ENCODE measurements around the gene INHA.

INHA gene

DNA sequence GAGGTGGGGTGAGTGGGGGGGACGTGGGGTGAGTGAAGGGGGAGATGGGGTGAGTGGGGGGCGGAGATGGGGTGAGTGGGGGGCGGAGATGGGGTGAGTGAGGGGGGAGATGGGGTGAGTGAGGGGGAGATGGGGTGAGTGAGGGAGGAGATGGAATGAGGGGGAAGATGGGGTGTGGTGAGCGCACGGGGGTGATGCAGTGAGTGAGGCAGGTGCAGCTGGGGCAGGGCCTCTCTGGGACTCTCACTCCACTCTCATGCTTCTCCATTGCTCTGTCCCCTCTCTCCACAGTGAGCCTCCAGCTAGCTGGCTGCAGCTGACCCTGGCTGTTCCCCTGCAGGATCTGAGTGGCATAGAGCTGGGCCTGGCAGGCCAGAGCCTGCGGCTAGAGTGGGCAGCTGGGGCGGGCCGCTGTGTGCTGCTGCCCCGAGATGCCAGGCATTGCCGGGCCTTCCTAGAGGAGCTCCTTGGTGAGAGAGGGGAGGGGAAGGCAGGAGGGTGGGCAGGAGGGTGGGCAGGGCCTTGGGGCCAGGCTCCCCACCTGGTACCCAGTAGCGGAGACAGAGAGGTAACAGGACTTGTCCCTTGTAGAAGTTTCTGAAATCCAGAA is 41.5 kb downstream of the INHA start:
- DNase-seq, result no peak

GRCh38 chr2:219614076-219614860 is 42.2 kb downstream of the INHA start:
- no peak for DNase-seq

GRCh38 chr2:219615036-219615435 is 42.9 kb downstream of the INHA start:
- DNase-seq, result no peak

- no peak for DNase-seq
Measured at GRCh38 chr2:219615894-219616293, 43.8 kb downstream of the INHA start.

DNA sequence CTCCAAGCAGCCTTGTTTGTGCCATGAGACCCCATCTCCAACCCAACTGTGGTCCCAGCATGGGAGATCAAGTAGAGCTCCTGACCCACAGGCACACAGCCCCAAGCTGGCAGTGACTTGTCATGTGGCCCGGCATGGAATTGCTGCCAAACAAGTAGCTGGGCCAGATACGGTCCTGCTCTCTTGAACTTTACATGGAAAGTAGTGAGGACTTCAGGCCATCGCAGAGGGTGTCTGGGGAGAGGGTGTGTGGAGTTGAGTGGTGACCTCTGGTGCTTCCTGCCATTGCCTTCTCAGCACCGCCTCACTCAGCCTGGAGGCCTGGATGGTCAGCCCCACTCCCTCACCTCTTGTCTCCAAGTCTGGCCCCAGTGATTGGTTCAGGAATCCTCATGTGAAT is 44.4 kb downstream of the INHA start:
- DNase-seq, result no peak

GRCh38 chr2:219618733-219619122 is 46.6 kb downstream of the INHA start:
- DNase-seq, result no peak

GRCh38 chr2:219619235-219619634 is 47.1 kb downstream of the INHA start:
- DNase-seq, result no peak

DNA sequence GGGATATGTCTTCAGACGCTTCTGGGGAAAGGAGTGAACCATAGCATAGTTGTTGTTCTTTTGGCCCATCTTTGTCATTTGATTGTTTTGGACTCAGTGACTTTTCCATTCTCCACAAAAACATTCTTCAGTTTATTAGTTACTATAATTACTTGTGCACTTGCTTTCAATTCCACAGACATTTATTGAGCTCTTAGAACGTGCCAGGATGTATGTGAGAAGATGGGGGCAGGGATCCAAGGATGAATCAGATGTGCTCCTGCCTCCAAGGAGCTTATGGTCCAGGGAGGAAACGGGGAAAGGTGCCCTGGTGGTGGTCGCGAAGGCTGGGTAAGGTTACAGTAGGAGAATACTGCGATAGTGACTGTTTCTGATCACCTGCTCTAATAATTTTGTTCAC is 48.4 kb downstream of the INHA start:
- no peak for DNase-seq

DNA sequence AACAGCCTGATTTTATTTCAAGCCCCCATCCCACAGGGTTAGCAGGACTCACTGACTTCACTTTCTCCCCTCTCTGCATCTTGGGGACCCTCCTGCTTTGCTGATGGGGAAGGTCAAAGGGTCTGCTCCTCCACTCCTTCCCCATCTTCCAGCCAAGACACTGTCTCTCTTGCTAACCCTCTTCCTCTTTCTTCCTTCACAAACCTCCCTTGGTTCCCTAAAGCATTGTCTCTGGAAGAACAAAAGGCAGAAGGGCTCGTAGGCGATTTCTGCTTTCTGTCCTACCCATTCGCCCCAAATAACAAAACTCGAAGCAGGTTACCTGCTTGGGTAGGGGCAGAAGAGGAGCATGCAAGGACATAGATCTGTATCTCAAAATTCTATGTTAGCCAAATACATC is 49.8 kb downstream of the INHA start:
- DNase-seq, result no peak

DNA sequence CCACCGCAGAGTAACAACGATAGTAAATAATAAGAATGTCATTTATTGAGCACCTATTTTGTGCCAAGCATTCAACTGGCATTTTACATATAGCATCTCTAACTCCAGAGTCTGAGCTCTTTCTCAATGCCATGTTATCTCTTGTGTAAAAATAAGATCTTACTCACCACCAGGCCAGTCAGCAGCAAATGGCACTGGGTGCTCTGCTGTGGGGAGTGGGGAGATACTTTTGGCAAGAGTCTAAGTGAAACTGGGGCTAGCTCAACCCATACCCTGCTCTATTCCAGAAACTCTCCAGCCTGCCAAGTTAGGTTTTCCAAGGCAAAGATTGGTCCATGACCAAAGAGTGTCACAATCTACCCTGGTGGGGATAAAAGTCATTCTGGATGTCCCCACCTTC is 50.4 kb downstream of the INHA start:
- DNase-seq, result no peak

DNA sequence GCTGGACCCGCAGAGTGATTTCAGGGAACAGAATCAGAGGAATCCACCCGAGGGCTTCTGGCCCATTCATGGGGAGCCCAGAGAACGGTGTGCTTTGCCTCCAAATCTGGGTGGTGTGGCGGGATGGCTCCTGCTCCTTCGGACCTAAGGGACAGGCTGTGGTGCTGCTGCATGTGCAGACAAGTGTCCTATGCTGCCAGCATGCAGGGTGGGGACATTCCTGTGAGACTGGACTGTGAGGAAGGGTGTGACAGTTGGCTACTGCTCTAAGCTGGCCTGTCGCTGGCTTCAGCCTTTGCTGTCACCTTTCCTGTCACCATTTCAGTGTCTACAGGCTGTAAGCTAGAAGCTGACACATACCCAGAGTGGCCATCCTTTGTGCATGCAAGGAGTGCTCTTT is 52.5 kb downstream of the INHA start:
- no peak for DNase-seq

DNA sequence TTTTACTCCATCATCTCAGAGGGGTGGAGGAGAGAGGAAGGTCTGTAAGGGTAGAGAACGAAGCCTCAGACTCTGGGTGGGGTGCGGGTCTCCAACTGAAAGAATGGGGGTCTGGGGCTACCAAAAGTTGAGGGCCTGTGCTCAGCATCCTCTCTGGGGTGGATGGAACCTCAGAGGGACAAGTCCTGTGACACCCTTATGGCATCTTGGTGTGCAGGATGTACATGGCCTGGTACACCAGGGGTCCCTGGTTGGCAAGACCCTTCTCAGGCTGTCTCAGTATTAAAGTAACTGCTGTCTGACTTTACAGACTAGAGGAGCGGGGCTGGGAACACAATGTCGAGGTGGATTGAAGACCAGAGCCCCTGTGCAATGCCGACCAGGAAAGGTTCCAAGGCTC is 53.1 kb downstream of the INHA start:
- no peak for DNase-seq
